RCC 7860 (cell line): ENCODE data around the gene KCNMB2.
"Not testable (repeated sequence)": the region's sequence is repeated elsewhere in the genome, so short reads cannot be mapped to it uniquely, and the experiment has no call there.

ENCODE experiments used
- DNase-seq: peaks from one replicate; pipeline ENCODE4 v3.0.0-alpha.2; 2015; ENCODE audit warnings: low spot score
- FAIRE-seq: peaks from 2 replicates; lab custom pipeline; 2012; peaks lifted over from hg19 to GRCh38; lab: Jason Lieb, UNC

The KCNMB2 gene

DNA sequence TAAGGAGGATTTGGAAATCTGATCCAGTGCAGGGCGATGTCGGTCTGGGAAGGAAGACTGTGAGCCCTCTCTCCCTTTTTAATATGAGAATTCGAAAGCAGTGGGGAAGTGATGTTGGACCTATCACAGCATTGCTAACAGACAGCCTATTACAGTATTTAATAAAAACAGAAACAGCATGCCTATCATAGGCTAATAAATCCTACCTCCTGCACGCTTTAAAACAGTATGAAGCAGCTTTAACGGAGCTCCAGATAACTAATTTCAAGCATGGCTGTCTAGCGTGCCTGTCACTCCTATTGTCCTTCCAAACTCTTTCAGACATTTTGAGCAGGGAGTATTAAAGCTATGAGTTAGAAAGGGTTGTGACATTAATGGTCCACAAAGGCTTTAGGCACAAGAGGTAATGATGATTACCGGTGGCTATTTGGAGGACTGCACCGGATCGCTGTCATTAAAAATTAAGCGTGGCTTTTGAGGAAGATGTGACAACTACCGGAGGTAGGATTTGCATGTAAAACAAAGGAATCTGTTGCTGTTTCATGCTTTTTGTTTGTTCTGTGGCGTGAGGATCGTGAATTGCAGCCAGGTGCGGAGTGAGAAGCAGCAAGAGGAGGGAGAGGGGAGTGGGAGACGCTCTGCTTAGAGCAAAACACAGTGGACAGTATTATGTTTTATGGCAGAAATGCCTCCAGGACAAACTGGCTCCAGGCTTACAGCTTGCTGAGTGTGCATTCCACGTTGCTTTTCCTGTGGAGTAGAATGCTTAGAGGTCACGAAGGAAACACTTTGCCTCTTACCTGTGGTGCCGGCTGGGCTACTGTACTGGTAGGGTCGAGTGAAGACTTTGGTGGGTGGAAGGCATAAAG is at the start of gene KCNMB2:
TSS of gene KCNMB2 (plus strand) at position 226 of the 869 bp plus-strand sequence.
- no peak for DNase-seq
- no peak for FAIRE-seq

DNA sequence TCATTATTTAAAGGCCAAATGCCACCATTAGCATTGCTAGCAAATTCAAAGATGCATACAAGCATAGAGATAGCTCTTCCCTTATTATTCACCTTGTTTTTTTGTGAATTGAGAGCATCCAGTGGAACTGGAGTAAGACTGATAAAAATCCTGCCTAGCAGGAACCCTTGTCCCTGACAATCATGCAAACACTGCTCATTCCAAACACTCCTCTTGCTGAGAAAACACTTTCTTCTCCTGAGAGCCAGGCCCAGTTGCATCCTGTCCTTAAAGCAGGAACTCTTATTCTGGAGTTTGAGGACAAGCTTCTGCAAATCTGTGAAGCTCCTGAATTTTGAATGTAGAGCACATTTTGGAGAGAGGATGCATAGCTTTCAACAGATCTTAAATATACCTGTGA is 49.3 kb upstream of the KCNMB2 start:
- FAIRE-seq (no peak), DNase-seq (no peak)

DNA sequence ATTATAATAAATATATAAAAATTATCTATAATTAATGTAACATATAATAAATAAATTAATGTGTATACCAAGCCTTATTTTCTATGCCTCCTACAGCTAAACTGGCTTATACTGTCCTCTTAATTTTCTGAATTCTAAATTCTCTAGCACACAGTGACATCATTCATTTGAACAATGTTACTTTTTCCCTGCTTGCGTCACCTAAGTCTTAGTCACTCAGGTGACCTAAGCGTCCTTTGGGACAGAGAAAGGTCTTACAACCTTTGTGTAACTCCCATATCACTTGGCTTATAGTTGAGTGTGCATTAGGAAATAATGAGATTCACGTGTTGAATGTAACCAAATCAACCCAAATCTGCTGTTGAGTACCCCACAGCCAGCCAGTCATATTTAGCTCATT is 48.5 kb upstream of the KCNMB2 start:
- FAIRE-seq (no peak), DNase-seq (no peak)

DNA sequence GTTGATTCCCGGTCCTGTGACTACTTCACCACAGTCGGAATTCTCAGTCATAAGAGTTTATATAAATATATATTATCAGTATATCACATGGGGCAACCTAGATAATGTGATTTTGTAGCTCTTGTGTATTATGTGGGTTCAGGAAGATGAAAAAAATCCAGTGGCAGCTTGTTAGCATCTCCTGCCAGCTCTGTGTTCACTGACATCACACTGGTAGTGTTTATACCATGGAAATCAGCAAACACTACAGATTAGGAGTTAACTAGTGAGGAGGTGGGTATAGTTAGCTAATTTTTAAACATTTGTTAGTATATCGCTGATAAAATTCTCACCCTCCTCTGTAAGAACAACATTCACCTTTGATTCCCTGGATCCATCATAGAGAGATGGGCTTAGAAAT is 44.5 kb upstream of the KCNMB2 start:
- no peak for FAIRE-seq
- DNase-seq = no peak

DNA sequence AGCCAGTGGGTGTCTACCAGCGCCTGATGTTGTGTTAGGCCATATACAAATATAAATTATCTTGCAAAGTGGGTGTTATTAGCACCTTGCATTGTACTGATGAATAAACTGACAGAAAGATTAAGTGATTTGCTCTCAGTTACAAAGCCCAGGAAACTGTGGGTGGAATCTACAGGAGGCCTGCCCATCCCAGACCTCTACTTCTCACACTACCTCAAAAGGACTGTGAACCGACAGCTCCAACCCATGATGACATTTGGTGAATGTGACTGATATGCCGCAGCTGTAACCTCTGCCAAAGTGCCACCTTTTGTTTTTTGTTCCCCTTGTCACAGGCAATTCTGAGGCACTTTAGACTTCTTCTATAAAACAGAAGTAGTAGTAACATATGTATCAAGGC is 43.7 kb upstream of the KCNMB2 start:
- FAIRE-seq (no peak), DNase-seq (no peak)

DNA sequence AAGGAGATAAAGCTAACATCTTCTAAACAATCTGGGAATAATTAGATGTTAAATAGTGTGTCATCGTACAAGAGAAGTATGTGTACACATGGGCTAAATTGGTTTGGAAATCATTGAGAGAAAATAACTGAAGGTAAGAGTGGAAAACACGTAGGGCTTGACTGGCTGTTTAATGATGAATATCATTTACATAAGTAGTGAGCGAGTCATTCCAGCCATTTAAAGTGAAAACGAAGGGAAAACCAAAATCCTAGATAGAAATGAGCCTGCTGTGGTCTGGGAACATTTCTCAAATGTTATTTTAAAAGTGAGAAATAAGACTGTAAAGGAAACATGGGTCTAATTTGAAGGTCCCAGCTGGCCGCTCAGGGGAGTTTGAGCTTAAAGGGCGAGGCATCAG is 41.9 kb upstream of the KCNMB2 start:
- no peak for DNase-seq
- no peak for FAIRE-seq

DNA sequence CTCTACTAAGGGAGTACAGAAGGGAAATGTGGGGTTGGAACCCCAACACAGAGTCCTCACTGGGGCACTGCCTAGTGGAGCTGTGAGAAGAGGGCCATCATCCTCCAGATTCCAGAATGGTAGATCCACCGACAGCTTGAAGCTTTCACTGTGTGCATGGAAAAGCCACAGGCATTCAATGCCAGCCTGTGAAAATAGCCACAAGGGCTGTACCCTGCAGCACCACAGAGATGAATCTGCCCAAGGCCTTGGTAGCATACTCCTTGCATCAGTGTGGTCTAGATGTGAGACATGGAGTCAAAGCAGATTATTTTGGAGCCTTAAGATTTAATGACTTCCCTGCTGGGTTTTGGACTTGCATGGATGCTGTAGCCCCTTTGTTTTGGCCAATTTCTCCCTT is 39.3 kb upstream of the KCNMB2 start:
- FAIRE-seq = no peak
- no peak for DNase-seq

DNA sequence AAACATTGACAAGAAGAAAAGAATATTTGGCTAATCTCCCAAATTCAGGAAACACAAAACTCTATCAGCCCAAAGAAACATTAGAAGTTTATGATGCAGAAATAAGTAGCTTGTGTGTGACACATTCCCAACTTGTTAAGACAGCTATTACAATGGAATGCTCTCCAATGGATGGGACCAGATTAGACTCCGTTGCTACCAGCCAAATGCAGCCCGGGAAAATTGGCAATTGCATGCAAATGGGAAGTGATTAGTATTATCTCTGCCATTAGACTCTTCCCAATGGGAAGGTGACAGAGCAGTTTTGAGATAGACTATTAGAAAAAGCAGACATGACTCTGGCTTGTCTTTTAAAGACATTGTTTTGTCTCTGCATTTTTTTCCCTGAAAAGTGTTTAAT is 37.4 kb upstream of the KCNMB2 start:
- FAIRE-seq (no peak), DNase-seq (no peak)

DNA sequence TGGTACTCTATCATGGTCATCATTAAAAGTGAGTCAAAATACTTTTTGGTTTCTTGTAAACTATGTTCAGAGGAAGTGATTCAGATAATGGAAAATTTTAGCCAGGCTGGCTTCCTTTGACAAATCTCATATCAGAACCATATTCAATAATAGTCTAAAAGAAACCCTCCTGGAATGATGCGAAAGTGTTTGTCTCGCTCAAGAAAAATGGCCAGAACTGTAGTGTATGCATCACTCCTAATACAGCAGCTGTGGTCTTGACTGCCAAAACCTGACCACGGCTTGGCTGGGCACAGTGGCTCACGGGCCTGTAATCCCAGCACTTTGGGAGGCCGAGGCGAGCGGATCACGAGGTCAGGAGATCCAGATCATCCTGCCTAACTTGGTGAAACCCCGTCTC is 35.6 kb upstream of the KCNMB2 start:
- FAIRE-seq (no peak), DNase-seq (no peak)

DNA sequence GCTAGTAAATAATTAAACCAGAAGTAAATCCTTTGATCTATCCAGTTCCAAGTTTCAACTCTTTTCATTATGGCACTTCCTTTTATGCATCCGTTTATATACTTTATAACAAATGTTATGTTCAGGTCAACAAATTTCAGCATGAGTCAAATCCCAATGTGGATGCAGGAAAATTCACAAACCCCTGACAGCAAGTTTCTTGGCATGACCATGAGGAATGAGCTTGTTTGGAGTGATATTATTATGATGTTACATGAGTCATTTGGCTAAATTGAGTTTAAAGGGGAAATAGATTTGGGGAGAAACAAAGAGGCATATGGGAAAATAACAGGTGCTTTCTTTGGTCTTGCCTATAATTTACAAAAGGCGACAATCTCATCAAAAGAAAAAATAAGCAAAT is 32.1 kb upstream of the KCNMB2 start:
- FAIRE-seq (no peak), DNase-seq (no peak)

DNA sequence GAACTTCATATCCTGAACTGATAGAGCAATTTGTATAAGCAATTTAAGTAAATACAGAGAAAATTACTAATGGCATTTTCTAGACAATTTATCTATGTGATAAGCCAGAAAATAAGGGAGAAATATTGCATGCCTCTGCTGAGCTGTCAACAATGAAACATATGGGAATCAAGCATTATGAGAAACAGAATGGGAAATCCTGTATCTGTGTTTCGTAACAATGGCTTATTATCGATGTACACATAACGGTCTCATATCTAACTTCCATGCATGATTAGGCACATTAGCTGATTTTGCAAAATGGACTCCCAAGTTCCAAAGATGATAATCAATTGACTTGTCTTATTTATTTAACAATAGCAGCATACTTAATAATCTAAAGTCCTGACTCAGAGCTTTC is 30.4 kb upstream of the KCNMB2 start:
- FAIRE-seq = no peak
- DNase-seq = no peak

DNA sequence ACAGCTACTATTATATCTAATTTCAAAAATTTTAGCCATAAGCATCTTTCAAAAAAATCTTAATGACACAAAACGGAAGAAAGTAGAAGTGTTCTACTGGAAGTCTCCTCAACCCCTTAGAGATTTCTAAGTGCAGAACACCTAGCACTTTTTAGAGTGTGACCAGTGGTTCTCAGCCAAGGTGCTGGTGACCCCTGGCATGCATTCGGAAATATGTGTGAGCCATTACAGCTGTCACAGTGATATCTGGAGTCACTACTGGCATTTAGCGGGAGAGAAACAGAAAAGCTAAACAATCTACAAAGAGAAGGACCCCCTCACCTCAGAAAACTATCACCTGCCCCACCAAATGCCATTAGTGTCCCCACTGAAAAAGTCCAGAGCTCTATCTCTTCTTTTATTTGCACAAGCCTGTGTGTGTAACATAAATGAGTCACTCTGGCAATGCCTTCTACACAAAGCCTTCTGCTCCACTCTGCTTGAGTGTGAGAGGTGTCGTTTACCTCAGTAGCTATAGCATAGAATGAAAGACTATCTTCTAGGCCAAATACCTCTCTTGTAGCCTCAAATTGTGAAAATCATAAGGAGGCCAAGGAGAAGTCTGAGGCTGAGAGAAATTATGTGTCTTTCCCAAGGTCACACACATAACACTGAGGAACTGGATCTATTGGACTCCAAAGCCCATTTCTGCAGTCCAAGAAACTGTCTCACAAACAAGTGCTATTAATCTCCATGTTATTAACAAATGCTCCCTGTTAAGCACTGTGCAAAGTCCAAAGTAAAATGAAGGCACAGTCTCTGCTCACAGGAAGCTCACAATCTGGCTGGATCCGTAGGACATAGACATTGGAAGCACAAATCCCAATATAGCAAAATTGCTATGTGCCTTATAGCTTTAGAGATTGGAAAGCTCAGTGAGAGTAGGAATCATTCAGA is 28.5 kb upstream of the KCNMB2 start:
- no peak for DNase-seq
- no peak for FAIRE-seq

DNA sequence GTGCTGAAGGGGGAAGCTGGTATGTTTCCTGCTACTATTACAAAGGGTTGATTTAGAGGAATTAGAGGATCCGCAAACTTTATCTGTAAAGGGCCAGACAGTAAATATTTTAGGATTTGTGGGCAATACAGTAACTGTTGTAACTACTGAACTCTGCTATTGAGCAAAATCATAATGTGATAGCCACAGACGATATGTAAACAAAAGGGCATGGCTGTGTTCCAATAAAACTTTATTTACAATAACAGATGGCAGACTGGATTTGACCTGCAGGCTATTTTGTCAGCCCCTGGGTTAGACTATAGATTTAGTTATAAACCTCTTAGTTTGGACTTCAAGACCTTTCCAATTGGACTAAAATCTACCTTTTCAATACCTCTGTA is 27.8 kb upstream of the KCNMB2 start:
- FAIRE-seq = no peak
- no peak for DNase-seq

DNA sequence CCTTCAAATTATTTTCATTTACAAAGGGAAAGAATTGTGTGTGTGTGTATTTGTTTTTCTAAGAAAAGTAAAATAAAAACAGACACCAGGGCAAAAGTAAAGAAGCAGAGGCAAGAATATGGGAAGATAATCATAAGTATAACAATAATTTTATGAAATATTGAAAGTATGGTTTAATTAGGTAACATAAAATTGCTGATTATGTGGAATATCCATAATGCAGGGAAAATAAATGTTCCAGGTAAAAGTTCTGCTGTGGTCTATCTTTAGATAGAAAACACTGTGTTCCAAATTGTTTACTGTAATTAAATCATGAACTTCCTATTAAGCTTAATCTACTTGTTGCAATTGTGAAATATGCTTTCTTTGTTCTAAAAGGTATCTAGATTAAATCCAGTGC is 25.7 kb upstream of the KCNMB2 start:
- FAIRE-seq (no peak), DNase-seq (no peak)

DNA sequence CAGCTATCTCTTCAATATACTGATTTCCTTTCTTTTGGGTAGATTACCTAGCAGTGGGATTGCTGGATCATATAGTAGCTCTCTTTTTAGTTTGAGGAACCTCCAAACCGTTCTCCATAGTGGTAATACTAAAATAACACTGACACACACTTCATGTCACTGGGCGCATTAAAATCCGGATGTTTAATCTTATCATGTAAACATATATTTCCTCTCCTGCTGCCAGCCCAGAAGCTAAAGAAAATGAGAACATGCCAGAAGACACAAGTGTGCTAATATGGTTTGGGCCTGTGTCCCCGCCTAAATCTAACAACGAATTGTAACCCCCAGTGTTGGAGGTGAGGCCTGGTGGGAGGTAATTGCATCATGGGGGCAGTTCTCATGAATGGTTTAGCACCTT is 23.6 kb upstream of the KCNMB2 start:
- FAIRE-seq (no peak), DNase-seq (no peak)

DNA sequence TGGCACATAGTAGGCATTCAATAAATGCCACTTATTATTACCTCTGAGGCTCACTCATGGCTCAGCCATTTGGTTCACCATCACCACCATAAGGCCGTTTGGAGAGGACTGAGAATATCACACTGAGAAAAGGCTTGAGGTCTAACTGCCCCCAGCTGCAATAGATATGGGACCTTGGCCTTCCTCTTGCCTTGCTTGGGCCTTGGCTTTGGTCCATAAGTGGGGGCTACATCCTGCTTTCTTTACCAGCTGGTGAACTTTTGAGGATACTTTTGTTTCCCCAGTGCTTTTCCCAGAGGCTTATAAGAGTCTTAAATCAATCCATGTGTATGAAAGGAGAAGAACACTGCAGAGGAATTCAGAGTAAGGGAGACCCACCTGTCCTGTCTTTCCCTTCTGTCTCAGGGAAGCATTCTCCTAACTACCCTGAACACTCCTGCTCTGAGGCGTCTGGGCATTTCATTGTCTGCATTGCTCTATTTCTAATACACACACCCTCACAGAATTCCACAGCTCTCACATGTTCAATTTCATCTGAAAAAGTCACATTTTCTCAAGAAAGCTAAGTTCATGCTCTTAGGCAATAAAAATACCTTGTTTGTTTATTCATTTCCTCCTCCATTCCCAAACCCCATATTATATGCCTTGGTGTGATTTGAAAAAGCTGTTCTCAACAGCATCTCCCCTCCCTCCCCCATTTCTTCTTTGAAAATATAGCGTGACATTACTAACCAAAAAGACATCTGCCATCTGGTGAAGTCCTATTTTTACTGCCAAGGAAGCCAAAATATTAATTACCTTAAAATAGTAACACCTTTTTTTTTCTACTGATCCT is 22.5 kb upstream of the KCNMB2 start:
- DNase-seq = no peak
- FAIRE-seq = no peak

DNA sequence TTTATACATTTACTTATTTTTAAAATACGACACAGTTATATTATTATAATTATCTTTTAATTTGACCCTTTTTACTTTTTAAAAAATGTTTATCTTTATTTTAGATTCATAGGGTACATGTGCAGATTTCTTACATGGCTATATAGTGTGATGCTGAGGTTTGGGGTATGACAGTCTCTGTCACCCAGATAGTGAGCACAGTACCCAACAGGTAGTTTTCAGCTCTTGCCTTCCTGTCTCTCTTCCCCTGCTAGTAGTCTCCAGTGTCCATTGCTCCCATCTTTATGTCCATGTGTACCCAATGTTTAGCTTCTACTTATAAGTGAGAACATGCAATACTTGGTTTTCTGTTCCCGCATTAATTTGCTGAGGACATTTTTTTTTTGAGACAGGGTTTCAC is 21.8 kb upstream of the KCNMB2 start:
- FAIRE-seq (no peak), DNase-seq (no peak)

DNA sequence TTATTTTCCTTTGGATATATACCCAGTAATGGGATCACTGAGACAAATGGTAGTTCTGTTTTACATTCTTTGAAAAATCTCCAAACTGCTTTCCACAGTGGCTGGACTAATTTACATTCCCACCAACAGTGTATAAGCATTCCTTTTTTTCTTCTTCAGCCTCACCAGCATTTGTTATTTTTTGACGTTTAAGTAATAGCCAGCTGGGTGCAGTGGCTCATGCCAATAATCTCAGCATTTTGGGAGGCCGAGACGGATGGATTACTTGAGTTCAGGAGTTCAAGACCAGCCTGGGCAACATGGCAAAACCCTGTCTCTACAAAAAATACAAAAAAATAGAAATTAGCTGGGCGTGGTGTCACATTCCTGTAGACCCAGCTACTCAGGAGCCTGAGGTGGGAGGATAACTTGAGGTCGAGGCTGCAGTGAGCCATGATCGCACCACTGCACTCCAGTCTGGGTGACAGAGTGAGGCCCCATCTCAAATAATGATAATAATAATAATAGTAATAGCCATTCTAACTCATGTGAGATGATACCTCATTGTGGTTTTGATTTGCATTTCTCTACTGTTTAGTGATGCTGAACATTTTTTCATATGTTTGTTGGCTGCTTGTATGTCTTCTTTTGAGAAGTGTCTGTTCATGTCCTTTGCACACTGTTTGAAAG is 21.0 kb upstream of the KCNMB2 start:
- DNase-seq, FAIRE-seq: not testable (repeated sequence)

DNA sequence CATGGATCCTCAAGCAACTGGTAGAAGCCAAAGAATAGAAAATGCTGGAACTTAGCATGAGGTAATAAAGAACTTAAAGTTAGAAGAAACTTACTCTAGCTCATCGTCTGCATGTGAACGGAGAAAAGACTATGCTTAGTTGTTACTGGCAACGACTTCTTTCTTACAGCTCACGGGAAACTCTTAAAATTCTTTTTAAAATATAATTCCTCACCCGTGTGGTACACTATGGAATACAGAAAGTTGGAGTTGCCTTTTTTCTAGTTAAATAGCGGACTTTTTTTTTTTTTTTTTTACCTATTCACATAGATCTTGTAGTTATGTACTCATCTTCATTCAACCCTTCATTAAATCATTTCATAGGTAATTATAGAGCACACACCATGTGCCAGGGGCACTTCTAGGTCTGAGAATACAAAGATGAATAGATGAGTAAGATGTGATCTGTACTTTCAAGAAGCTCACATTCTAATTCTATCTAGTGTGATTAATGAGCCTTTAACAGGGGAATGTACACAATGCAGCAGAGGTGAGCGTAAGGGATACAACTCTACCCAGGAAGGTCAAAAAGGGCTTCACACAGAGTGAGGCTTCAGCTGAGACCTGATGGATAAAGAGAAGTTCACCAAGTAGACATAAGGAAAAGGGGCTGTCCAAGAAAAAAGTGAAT is 18.4 kb upstream of the KCNMB2 start:
- DNase-seq = no peak
- FAIRE-seq = no peak
